Hepatocyte (in vitro differentiated cells): ENCODE results near the gene MUC15. TPM values are rescaled to one million over a fixed set of nuclear protein-coding genes. Genes with fewer than 3 reads are reported as not detected.

Source experiments
- DNase-seq: peaks from one replicate; pipeline ENCODE4 v3.0.0-alpha.2; 2016; ENCODE audit warnings: low spot score
- H2AFZ ChIP-seq: fragments of 200-600 bp; sonication (generic); 2 replicates; pipeline ENCODE4 v1.6.0; 2016; ENCODE audit warnings: antibody characterized with exemption, mild to moderate bottlenecking
- H3K27ac ChIP-seq: fragments of 200-600 bp; sonication (generic); 2 replicates; pipeline ENCODE4 v1.5.1; 2016; ENCODE audit warnings: mild to moderate bottlenecking
- H3K27me3 ChIP-seq: fragments of 200-600 bp; sonication (generic); 2 replicates; pipeline ENCODE4 v1.6.1; 2016
- H3K36me3 ChIP-seq: fragments of 200-600 bp; sonication (generic); replicated peaks from 2 replicates; pipeline ENCODE4 v1.5.1; 2016; ENCODE audit warnings: low read depth; ENCODE audit not compliant: insufficient read depth
- H3K4me1 ChIP-seq: fragments of 200-600 bp; sonication (generic); 2 replicates; pipeline ENCODE4 v1.5.1; 2016; ENCODE audit warnings: mild to moderate bottlenecking, moderate library complexity; ENCODE audit not compliant: insufficient read depth
- H3K4me2 ChIP-seq: fragments of 200-600 bp; sonication (generic); 2 replicates; pipeline ENCODE4 v1.6.0; 2016
- H3K4me3 ChIP-seq: fragments of 200-600 bp; sonication (generic); 2 replicates; pipeline ENCODE4 v1.5.1; 2016; ENCODE audit warnings: mild to moderate bottlenecking
- H3K79me2 ChIP-seq: fragments of 200-600 bp; sonication (generic); 2 replicates; pipeline ENCODE4 v1.6.0; 2017; ENCODE audit warnings: mild to moderate bottlenecking
- H3K9me2 ChIP-seq: fragments of 200-600 bp; sonication (generic); replicated peaks from 2 replicates; pipeline ENCODE4 v1.6.0; 2017; ENCODE audit warnings: mild to moderate bottlenecking; ENCODE audit not compliant: insufficient read depth
- H3K9me3 ChIP-seq: fragments of 200-600 bp; sonication (generic); 2 replicates; pipeline ENCODE4 v1.5.1; 2016; ENCODE audit warnings: low read depth, mild to moderate bottlenecking
- H4K20me1 ChIP-seq: fragments of 200-600 bp; sonication (generic); 2 replicates; pipeline ENCODE4 v1.6.0; 2016; ENCODE audit warnings: mild to moderate bottlenecking; ENCODE audit not compliant: insufficient read depth, poor library complexity, severe bottlenecking
- CTCF ChIP-seq: fragments of 200-600 bp; sonication (generic); IDR thresholded peaks from 2 replicates; pipeline ENCODE4 v1.5.1; 2016; ENCODE audit warnings: antibody characterized with exemption, mild to moderate bottlenecking; ENCODE audit not compliant: poor library complexity
- EZH2 ChIP-seq: fragments of 200-600 bp; sonication (generic); IDR thresholded peaks from 2 replicates; pipeline ENCODE4 v1.6.1; 2016; ENCODE audit warnings: antibody characterized with exemption, mild to moderate bottlenecking, borderline replicate concordance
- EZH2phosphoT487 ChIP-seq: fragments of 200-600 bp; sonication (generic); IDR thresholded peaks from one replicate; pipeline ENCODE4 v1.6.1; 2018; ENCODE audit warnings: antibody characterized with exemption, mild to moderate bottlenecking, low read depth, moderate library complexity; ENCODE audit not compliant: unreplicated experiment, severe bottlenecking
- WGBS: methylation state at CpG from one replicate; pipeline ENCODE4 v1.1.6; 2016; ENCODE audit warnings: low lambda C conversion rate; ENCODE audit errors: missing lambda C conversion rate; 5-methylcytosine and 5-hydroxymethylcytosine counted together
- polyA plus RNA-seq: library from polyadenylated mRNA; unstranded; fragments of >200 nt; fragmentation: Nextera tagmentation; extraction: Ambion mirVana; gene quantifications from 2 replicates; pipeline ENCODE4 v1.2.1, GENCODE V29; 2016
- total RNA-seq: library from RNA; depleted of rRNA; stranded (reverse); fragments of >200 nt; gene quantifications from 2 replicates; pipeline ENCODE4 v1.2.3, GENCODE V29; 2014

Gene MUC15
- total and polyA plus RNA-seq, 2 experiments from 2014 or later: 0.73 TPM; not detected in 1

- Histone ChIP-seq H3K4me3 (no peak overlapping the region), H3K4me2 (no peak overlapping the region), H3K9me2 (no peaks in the 10 kb centered on the region), H2AFZ (no peak overlapping the region), H4K20me1 (no peaks in the 10 kb centered on the region), H3K4me1 (no peaks in the 10 kb centered on the region), H3K9me3 (no peaks in the 10 kb centered on the region), H3K27ac (no peak overlapping the region), H3K36me3 (no peaks in the 10 kb centered on the region), H3K79me2 (no peaks in the 10 kb centered on the region), H3K27me3 (no peaks in the 10 kb centered on the region)
- TF ChIP-seq EZH2 (no peak), EZH2phosphoT487 (no peak), CTCF (no peak)
- DNase-seq: no peak
- 85% methylated on average over 7 of the region's 7 CpGs for WGBS
These were observed 35.9 kb upstream of the MUC15 start for GRCh38 chr11:26607725-26608506.

GRCh38 chr11:26599876-26600434, 27.9 kb upstream of the MUC15 start:
- Histone ChIP-seq H3K4me2 (no peak overlapping the region), H3K4me1 (no peaks in the 10 kb centered on the region), H3K9me2 (no peaks in the 10 kb centered on the region), H2AFZ (no peak overlapping the region), H4K20me1 (no peaks in the 10 kb centered on the region), H3K27ac (no peak overlapping the region), H3K36me3 (no peaks in the 10 kb centered on the region), H3K79me2 (no peaks in the 10 kb centered on the region), H3K9me3 (no peaks in the 10 kb centered on the region), H3K27me3 (no peaks in the 10 kb centered on the region), H3K4me3 (no peak overlapping the region)
- 78% methylated on average over 2 of the region's 4 CpGs for WGBS
- no peak for TF ChIP-seq EZH2phosphoT487
- TF ChIP-seq CTCF: no peak
- TF ChIP-seq EZH2: no peak
- DNase-seq: no peak

GRCh38 chr11:26599425-26599824, 27.4 kb upstream of the MUC15 start:
- no peak overlapping the region for H3K4me2 ChIP-seq
- H3K79me2 ChIP-seq: no peaks in the 10 kb centered on the region
- H4K20me1 ChIP-seq: no peaks in the 10 kb centered on the region
- H3K4me1 ChIP-seq: no peaks in the 10 kb centered on the region
- no peak overlapping the region for H3K4me3 ChIP-seq
- DNase-seq: no peak
- H3K27ac ChIP-seq: no peak overlapping the region
- H3K9me2 ChIP-seq: no peaks in the 10 kb centered on the region
- no peak overlapping the region for H2AFZ ChIP-seq
- no peaks in the 10 kb centered on the region for H3K9me3 ChIP-seq
- no peaks in the 10 kb centered on the region for H3K27me3 ChIP-seq
- 90% methylated on average over 2 of the region's 2 CpGs for WGBS
- no peaks in the 10 kb centered on the region for H3K36me3 ChIP-seq
- no peak for TF ChIP-seq EZH2
- no peak for TF ChIP-seq CTCF
- no peak for TF ChIP-seq EZH2phosphoT487
